Lower leg skin (tissue), 3 donors: Measurements from ENCODE around the gene SSTR5.

Source experiments
- POLR2A ChIP-seq, 2 donors: fragments of 450-650 bp; IDR thresholded peaks; one replicate each; pipeline ENCODE4 v1.6.1; 2016 to 2017; ENCODE audit warnings: antibody characterized with exemption in 2 of 2, mild to moderate bottlenecking in 1 of 2, moderate library complexity in 1 of 2
- TF ChIP-seq, protein P1 (sequence below), 3 donors: fragments of 450-650 bp; IDR thresholded peaks; one replicate each; pipeline ENCODE4 v1.5.1; 2016; ENCODE audit warnings: antibody characterized with exemption in 3 of 3, mild to moderate bottlenecking in 3 of 3, moderate library complexity in 2 of 3

DNA sequence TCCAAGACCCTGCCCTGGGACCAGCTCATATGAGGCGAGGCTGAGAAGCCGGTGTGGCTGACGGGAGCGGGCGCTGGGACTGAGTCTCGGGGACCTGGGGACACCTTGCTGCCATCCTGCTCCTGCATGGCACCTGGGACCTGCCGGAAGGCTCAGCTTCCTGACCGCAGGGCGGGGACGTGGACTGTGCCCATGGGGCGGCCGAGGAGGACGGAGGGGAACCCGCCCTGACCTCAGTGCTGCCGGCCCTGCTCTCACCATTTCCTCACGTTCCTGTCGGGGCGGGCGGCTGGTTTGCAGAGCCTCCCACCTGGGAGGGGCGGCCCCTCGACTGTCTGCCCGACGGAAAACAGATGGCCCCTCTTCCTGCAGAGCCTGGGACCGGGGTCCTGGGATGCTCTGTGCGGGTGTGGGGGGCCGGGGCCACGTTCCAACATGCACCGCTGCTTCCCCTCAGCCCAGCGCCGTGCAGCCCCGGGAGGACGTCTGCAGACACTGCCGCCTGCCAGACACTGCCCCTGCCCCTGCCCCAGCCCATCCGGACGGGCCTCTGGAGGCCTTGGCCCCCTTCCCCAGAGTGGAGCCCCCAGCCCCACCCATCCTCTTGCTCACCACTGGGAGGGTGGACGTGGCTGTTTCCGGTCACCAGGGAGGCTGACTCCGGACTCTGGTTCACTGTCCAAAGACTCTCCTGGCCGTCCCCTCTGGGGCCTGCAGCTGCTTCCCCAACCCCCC is 43.9 kb upstream of the SSTR5 start:
- TF ChIP-seq, protein P1, sequence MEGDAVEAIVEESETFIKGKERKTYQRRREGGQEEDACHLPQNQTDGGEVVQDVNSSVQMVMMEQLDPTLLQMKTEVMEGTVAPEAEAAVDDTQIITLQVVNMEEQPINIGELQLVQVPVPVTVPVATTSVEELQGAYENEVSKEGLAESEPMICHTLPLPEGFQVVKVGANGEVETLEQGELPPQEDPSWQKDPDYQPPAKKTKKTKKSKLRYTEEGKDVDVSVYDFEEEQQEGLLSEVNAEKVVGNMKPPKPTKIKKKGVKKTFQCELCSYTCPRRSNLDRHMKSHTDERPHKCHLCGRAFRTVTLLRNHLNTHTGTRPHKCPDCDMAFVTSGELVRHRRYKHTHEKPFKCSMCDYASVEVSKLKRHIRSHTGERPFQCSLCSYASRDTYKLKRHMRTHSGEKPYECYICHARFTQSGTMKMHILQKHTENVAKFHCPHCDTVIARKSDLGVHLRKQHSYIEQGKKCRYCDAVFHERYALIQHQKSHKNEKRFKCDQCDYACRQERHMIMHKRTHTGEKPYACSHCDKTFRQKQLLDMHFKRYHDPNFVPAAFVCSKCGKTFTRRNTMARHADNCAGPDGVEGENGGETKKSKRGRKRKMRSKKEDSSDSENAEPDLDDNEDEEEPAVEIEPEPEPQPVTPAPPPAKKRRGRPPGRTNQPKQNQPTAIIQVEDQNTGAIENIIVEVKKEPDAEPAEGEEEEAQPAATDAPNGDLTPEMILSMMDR (IDR thresholded peaks at IDR 0.05) = no peak
- TF ChIP-seq POLR2A (IDR thresholded peaks at IDR 0.05) = no peak
